ENCODE data around the gene PACSIN1. TPM values are rescaled to one million over a fixed set of nuclear protein-coding genes. Genes with fewer than 3 reads are reported as not detected.

Gene PACSIN1, protein sequence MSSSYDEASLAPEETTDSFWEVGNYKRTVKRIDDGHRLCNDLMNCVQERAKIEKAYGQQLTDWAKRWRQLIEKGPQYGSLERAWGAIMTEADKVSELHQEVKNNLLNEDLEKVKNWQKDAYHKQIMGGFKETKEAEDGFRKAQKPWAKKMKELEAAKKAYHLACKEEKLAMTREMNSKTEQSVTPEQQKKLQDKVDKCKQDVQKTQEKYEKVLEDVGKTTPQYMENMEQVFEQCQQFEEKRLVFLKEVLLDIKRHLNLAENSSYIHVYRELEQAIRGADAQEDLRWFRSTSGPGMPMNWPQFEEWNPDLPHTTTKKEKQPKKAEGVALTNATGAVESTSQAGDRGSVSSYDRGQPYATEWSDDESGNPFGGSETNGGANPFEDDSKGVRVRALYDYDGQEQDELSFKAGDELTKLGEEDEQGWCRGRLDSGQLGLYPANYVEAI
- 3.4 and 12.5 TPM in 2 replicates for total RNA-seq (ENCODE audit: low replicate concordance)
- long read RNA-seq: 0 reads

DNA sequence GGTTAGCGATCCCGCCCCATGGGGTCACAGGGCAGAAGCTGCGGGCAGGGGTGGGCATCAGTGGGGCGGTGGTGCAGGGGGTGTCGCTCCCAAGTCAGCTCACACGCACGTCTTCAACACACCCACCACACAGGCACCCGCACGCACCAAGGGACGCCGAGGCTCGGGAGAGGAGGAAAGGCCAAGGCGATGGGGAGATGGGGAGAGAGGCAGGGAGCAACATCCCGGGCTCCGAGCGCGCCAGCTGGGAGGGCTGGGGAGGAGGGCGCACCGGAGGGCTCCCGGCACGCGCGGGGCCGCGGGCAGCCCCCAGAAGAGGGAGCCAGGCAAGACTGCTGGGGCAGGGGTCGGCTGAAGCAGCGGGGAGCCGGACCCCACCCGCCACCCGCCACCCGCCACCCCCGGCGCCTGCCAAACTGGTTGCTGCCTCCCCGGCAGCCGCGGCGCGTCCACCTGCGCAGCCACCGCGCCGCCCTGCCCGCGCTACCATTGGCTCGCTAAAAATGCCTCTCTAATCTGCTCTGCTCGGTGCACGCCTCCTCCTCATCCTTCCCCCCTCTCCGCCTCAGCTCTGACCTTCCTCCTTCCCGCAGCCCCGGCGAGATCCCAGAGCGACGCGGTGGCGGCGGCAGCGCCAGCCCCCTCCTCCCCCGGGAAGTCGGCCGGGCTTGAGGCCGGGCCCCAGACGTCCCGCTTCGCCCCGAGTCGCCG lies at the start of gene PACSIN1:
Gene PACSIN1, plus strand, starts transcription at position 546 of the 711 bp plus-strand sequence. CDS start 60,230 bp downstream, outside the sequence.
- peaks cover 14% of the 10 kb centered on the region for H3K27me3 Mint-ChIP-seq
- peaks cover 13% of the 10 kb centered on the region for H3K4me1 Mint-ChIP-seq (ENCODE audit: unreplicated experiment)
- TF ChIP-seq, protein P1, sequence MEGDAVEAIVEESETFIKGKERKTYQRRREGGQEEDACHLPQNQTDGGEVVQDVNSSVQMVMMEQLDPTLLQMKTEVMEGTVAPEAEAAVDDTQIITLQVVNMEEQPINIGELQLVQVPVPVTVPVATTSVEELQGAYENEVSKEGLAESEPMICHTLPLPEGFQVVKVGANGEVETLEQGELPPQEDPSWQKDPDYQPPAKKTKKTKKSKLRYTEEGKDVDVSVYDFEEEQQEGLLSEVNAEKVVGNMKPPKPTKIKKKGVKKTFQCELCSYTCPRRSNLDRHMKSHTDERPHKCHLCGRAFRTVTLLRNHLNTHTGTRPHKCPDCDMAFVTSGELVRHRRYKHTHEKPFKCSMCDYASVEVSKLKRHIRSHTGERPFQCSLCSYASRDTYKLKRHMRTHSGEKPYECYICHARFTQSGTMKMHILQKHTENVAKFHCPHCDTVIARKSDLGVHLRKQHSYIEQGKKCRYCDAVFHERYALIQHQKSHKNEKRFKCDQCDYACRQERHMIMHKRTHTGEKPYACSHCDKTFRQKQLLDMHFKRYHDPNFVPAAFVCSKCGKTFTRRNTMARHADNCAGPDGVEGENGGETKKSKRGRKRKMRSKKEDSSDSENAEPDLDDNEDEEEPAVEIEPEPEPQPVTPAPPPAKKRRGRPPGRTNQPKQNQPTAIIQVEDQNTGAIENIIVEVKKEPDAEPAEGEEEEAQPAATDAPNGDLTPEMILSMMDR (conservative IDR thresholded peaks at IDR 0.05): no peak
- peak within 1 kb of the TSS; percentile 83 for H3K4me3 Mint-ChIP-seq
- no peaks in the 10 kb centered on the region for H3K9me3 Mint-ChIP-seq
- H3K27ac Mint-ChIP-seq: peak within 1 kb of the TSS; percentile 65
- no peaks in the 10 kb centered on the region for H3K36me3 Mint-ChIP-seq
- no peak for DNase-seq (ENCODE audit: extremely low spot score, unreplicated experiment)

DNA sequence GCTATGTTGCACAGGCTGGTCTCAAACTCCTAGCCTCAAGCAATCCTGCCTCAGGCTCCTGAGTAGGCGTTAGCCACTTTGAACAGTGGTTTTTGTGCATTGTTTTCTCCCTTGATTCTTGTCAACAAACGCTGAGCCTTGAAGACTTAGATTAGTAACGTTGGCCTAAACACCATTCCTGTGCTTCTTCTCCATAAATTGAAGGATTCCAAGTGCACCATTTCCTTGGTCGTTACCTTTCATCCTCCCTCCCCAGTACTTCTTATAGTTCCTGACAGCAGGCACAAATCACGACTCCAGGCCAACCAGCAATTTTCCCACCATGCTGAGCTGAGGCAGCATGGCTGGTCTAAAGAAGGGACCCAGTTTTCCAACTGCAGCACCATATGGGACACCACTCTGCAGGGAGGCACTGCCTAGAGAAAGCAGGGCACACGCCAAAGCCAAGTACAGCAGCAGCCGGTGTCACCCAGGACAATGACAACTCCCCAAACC lies 49.0 kb upstream of the PACSIN1 start:
- no peak overlapping the region for H3K4me3 Mint-ChIP-seq
- H3K36me3 Mint-ChIP-seq: peaks cover 43% of the 10 kb centered on the region
- DNase-seq (ENCODE audit: extremely low spot score, unreplicated experiment): no peak
- TF ChIP-seq, protein P1 (conservative IDR thresholded peaks at IDR 0.05): no peak
- no peaks in the 10 kb centered on the region for H3K9me3 Mint-ChIP-seq
- no peaks in the 10 kb centered on the region for H3K4me1 Mint-ChIP-seq (ENCODE audit: unreplicated experiment)
- peak overlapping the region; percentile 35 for H3K27ac Mint-ChIP-seq
- no peaks in the 10 kb centered on the region for H3K27me3 Mint-ChIP-seq

DNA sequence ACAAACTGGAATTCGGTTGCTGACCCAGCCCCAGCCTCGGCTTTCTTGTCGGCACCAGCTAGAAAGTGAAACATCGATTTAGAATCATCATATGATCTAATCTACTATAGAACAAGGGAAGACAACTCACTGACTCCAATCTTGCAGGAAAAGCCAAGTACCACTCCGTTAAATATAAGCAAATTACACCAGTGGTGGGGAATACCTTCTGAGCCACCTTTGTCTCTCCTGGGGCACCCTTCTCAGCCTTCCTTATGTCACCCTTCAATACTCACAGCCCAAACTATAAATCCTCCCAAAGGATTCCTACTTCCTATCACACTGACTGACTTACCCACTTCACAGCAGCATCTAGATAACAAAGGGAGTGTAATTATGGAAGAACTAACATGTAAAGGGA lies 47.5 kb upstream of the PACSIN1 start:
- Mint-ChIP-seq H3K27ac (peak overlapping the region; percentile 9), H3K27me3 (no peaks in the 10 kb centered on the region)
- TF ChIP-seq, protein P1 (conservative IDR thresholded peaks at IDR 0.05): no peak

DNA sequence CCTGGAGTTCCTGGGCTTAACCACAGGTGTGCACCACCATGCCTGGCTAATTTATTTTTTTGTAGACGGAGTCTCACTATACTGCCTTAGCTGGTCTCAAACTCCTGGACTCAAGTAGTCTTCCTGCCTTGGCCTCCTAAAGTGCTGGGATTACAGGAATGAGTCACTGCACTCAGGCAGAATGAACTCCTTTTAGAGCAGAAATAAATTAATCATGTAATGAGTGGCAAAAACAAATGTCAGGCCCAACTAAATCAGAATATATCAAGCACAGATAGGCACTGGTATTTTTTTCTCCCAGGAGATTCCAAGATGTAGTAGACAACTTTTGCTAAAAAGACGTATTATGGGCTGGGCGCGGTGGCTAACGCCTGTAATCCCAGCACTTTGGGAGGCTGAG lies 42.6 kb upstream of the PACSIN1 start:
- peak overlapping the region; percentile 31 for H3K27ac Mint-ChIP-seq
- H3K4me1 Mint-ChIP-seq (ENCODE audit: unreplicated experiment): peaks cover 21% of the 10 kb centered on the region
- no peaks in the 10 kb centered on the region for H3K9me3 Mint-ChIP-seq
- H3K27me3 Mint-ChIP-seq: no peaks in the 10 kb centered on the region
- TF ChIP-seq, protein P1 (conservative IDR thresholded peaks at IDR 0.05): no peak
- peaks cover 33% of the 10 kb centered on the region for H3K36me3 Mint-ChIP-seq
- DNase-seq (ENCODE audit: extremely low spot score, unreplicated experiment): no peak
- H3K4me3 Mint-ChIP-seq: peak overlapping the region; percentile 98

More for the DNA sequence above, 47.5 kb upstream of the PACSIN1 start:
- peaks cover 45% of the 10 kb centered on the region for H3K36me3 Mint-ChIP-seq
- H3K4me1 Mint-ChIP-seq (ENCODE audit: unreplicated experiment): peaks cover 4% of the 10 kb centered on the region
- H3K9me3 Mint-ChIP-seq: no peaks in the 10 kb centered on the region
- no peak for DNase-seq (ENCODE audit: extremely low spot score, unreplicated experiment)
- no peak overlapping the region for H3K4me3 Mint-ChIP-seq

DNA sequence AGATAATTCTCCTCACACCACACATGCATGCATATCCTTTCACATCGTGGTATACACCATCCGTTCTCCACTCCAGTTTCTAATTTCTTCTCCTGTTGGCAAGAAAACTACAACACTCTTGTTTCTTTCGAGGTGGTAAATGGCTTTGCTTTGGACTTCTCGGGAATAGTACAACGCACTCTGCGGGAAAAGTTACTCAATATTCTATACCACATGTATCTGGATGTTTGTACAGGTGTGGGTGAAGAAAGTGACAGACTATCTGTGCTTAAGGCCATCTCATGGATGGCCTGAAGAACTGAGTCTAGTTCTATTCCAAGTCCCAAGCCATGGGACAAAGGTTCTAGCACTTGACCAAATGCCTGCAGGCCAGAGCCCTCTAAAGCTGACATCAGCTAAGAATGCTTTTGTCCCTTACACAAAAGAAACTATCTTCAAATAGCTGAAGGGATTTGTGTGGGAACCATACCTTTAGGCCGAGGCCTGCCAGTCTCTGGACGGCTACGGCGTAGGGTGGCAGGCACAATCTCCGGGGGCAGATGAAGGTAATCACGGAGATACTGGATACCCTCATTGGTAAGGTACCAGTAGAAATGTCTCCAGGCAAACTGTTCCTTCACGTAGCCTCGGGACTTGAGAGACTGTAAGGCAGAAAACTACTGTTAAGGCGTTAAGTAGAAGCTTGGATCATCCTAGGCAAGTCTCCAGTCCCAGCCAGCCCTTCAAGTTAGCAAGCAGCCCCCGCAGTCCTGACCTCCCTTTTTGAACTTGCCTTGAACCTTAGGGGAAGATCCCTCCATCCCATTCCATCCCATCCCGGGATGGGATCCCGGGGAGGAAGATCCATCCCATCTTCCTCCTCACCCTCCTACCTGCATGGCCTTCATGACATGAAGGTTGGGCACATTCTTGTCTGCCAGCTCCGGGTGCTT lies 41.4 kb upstream of the PACSIN1 start:
- TF ChIP-seq, protein P1 (conservative IDR thresholded peaks at IDR 0.05): no peak
- H3K4me3 Mint-ChIP-seq: peak overlapping the region; percentile 98
- peaks cover 21% of the 10 kb centered on the region for H3K4me1 Mint-ChIP-seq (ENCODE audit: unreplicated experiment)
- peak overlapping the region; percentile 96 for H3K27ac Mint-ChIP-seq
- H3K36me3 Mint-ChIP-seq: peaks cover 29% of the 10 kb centered on the region
- H3K27me3 Mint-ChIP-seq: no peaks in the 10 kb centered on the region
- no peak for DNase-seq (ENCODE audit: extremely low spot score, unreplicated experiment)
- no peaks in the 10 kb centered on the region for H3K9me3 Mint-ChIP-seq
